ENCODE results near the gene CAMSAP1. TPM values are rescaled to one million over a fixed set of nuclear protein-coding genes. Genes with fewer than 3 reads are reported as not detected.

Gene CAMSAP1
- total and polyA plus RNA-seq, 2 donors from 2014 or later = 3.3 to 38.6 TPM

DNA sequence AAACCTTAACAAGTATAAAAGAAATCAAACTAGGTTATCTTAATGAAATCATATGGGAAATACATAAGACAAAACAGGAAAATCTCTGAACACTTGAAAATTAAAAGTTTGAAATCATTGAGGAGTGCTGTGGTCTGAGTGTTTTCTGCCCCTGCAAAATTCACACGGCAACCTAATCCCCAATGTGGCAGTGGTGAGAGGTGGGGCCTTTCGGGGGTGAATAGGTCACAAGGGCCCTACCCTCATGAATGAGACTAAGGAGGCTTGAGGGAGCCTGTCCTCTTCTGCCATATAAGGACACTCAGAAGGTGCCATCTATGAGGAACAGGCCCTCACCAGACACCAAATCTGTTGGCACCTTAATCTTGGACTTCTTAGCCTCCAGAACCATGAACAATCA is 10.7 kb downstream of the CAMSAP1 start:
- Histone ChIP-seq H3K36me3 (ENCODE audit: control insufficient read depth in 2 of 3, insufficient read depth in 3 of 3, low read length in 3 of 3) (peaks cover 0 to 3% (median 0%) of the 10 kb centered on the region in 3 donors), H3K27ac (ENCODE audit: low read depth in 2 of 2, low read length in 2 of 2) (no peak overlapping the region), H3K4me1 (ENCODE audit: control insufficient read depth in 2 of 3, insufficient read depth in 2 of 3, low read depth in 1 of 3, low read length in 3 of 3) (no peaks in the 10 kb centered on the region), H3K27me3 (ENCODE audit: control insufficient read depth, insufficient read depth, low read length) (no peaks in the 10 kb centered on the region), H3K9ac (ENCODE audit: low read length in 3 of 3) (no peak overlapping the region), H3K9me3 (ENCODE audit: control insufficient read depth in 2 of 3, insufficient read depth in 1 of 3, low read length in 3 of 3) (peaks cover 0 to 3% (median 0%) of the 10 kb centered on the region in 3 donors), H3K4me3 (ENCODE audit: low read length in 3 of 3) (no peak overlapping the region)
- intact Hi-C loops (cut with DNase I) = no loop called here
- no peak for TF ChIP-seq CTCF (IDR thresholded peaks at IDR 0.05; ENCODE audit: borderline replicate concordance, extremely low read depth, insufficient read depth)
- no peak for FAIRE-seq
- DNase-seq = no peak

- Histone ChIP-seq H3K9ac (ENCODE audit: low read length in 3 of 3) (no peak overlapping the region), H3K9me3 (ENCODE audit: control insufficient read depth in 2 of 3, insufficient read depth in 1 of 3, low read length in 3 of 3) (peaks cover 0 to 3% (median 0%) of the 10 kb centered on the region in 3 donors), H3K4me3 (ENCODE audit: low read length in 3 of 3) (no peak overlapping the region), H3K27ac (ENCODE audit: low read depth in 2 of 2, low read length in 2 of 2) (no peak overlapping the region), H3K36me3 (ENCODE audit: control insufficient read depth in 2 of 3, insufficient read depth in 3 of 3, low read length in 3 of 3) (peaks cover 0 to 3% (median 0%) of the 10 kb centered on the region in 3 donors), H3K27me3 (ENCODE audit: control insufficient read depth, insufficient read depth, low read length) (no peaks in the 10 kb centered on the region), H3K4me1 (ENCODE audit: control insufficient read depth in 2 of 3, insufficient read depth in 2 of 3, low read depth in 1 of 3, low read length in 3 of 3) (no peaks in the 10 kb centered on the region)
- DNase-seq = no peak
- no peak for TF ChIP-seq CTCF (IDR thresholded peaks at IDR 0.05; ENCODE audit: borderline replicate concordance, extremely low read depth, insufficient read depth)
- no peak for FAIRE-seq
- intact Hi-C loops (cut with DNase I) = no loop called here
Observed at GRCh38 chr9:135896205-135896604, 11.1 kb downstream of the CAMSAP1 start.

DNA sequence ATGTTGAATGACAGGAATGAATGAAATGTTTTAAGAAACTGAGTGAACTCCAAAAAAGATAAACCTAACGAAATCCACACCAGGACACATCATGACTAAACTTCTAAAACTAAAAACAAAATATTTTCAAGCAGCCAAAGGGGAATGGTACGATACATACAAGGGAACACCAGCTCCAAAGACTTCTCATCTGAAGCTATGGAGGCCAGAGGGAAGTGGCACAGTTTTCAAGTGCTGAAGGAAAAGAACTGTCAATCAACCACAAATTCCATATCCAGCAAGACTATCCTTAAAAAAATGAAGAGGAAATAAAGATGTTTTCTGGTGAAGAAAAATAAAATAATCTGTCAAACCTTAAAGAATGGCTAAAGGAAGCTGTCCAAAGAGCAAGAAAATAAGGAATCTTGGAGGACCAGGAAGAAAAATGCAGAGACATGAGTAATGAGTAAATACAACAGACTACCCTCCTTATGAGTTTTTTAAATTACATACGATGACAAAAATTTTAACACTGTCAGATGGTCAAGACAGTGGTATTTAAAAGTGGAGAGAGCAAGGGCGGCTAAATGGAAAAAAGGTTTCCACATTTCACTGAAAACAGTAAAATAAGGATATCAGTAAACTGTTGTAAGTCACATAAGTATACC is 12.0 kb downstream of the CAMSAP1 start:
- Histone ChIP-seq H3K4me1 (ENCODE audit: control insufficient read depth in 2 of 3, insufficient read depth in 2 of 3, low read depth in 1 of 3, low read length in 3 of 3) (no peaks in the 10 kb centered on the region), H3K9me3 (ENCODE audit: control insufficient read depth in 2 of 3, insufficient read depth in 1 of 3, low read length in 3 of 3) (peaks cover 0 to 3% (median 0%) of the 10 kb centered on the region in 3 donors), H3K9ac (ENCODE audit: low read length in 3 of 3) (no peak overlapping the region), H3K27ac (ENCODE audit: low read depth in 2 of 2, low read length in 2 of 2) (no peak overlapping the region), H3K4me3 (ENCODE audit: low read length in 3 of 3) (no peak overlapping the region), H3K27me3 (ENCODE audit: control insufficient read depth, insufficient read depth, low read length) (no peaks in the 10 kb centered on the region), H3K36me3 (ENCODE audit: control insufficient read depth in 2 of 3, insufficient read depth in 3 of 3, low read length in 3 of 3) (peaks cover 0 to 3% (median 0%) of the 10 kb centered on the region in 3 donors)
- no peak for FAIRE-seq
- intact Hi-C loops (cut with DNase I) = no loop called here
- no peak for DNase-seq
- TF ChIP-seq CTCF (IDR thresholded peaks at IDR 0.05; ENCODE audit: borderline replicate concordance, extremely low read depth, insufficient read depth) = no peak
